Measurements from ENCODE around the gene SKOR2. TPM values are rescaled to one million over a fixed set of nuclear protein-coding genes. Genes with fewer than 3 reads are reported as not detected.

SKOR2 gene
- polyA plus RNA-seq, 1 experiment = not detected

DNA sequence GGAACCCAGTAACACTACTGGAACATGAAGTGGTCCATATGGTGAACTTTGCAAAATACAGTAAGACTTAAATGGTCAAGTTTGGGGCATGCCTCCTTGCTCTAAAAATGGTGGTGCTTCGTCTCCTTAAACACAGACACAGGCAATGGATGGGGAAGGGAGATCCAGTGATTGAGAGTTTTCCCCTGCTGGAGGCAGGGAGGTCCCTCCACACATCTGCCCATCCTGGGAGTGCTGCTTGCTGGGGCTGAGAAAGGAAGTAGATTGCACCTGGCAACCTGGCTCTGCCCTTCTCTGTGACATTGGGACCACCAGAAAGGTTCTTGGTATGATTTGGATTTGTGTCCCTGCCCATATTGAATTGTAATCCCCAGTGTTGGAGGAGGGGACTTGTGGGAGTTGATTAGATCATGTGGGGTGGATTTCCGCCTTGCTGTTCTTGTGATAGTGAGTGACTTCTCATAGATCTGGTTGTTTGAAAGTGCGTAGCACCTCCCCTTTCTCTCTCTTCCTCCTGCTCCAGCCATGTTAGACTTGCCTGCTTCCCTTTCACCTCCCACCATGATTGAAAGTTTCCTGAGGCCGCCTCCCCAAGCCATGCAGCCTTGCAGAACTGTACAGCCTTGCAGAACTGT is 35.4 kb upstream of the SKOR2 start:
- DNase-seq (ENCODE audit: low read depth) = no peak
- TF ChIP-seq, protein P1, sequence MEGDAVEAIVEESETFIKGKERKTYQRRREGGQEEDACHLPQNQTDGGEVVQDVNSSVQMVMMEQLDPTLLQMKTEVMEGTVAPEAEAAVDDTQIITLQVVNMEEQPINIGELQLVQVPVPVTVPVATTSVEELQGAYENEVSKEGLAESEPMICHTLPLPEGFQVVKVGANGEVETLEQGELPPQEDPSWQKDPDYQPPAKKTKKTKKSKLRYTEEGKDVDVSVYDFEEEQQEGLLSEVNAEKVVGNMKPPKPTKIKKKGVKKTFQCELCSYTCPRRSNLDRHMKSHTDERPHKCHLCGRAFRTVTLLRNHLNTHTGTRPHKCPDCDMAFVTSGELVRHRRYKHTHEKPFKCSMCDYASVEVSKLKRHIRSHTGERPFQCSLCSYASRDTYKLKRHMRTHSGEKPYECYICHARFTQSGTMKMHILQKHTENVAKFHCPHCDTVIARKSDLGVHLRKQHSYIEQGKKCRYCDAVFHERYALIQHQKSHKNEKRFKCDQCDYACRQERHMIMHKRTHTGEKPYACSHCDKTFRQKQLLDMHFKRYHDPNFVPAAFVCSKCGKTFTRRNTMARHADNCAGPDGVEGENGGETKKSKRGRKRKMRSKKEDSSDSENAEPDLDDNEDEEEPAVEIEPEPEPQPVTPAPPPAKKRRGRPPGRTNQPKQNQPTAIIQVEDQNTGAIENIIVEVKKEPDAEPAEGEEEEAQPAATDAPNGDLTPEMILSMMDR (IDR thresholded peaks at IDR 0.05; ENCODE audit: insufficient read depth, low read depth, low read length) = no peak
- no peaks in the 10 kb centered on the region for H3K36me3 ChIP-seq (ENCODE audit: control insufficient read depth, insufficient read depth, low read length)
- H3K27me3 ChIP-seq (ENCODE audit: control insufficient read depth, insufficient read depth, low read length) = no peaks in the 10 kb centered on the region
- POLR2A ChIA-PET = no interaction called here
- CTCF ChIA-PET = no interaction called here
- no peak overlapping the region for H3K4me3 ChIP-seq (ENCODE audit: low read depth, low read length)

DNA sequence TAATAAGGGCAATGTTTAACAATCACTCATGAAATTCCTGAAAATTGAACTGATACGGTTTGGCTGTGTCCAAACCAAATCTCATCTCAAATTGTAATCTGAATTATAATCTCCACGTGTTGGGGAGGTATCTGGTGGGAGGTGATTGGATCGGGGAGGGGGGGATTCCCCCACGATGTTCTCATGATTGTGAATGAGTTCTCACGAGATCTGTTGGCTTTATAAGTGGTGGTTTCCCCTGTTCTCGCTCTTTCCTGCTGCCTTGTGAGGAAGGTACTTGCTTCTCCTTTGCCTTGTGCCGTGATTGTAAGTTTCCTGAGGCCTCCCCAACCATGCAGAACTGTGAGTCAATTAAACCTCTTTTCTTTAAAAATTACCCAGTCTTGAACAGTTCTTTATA is 34.0 kb upstream of the SKOR2 start:
- TF ChIP-seq, protein P1 (IDR thresholded peaks at IDR 0.05; ENCODE audit: insufficient read depth, low read depth, low read length) = no peak
- CTCF ChIA-PET = no interaction called here

DNA sequence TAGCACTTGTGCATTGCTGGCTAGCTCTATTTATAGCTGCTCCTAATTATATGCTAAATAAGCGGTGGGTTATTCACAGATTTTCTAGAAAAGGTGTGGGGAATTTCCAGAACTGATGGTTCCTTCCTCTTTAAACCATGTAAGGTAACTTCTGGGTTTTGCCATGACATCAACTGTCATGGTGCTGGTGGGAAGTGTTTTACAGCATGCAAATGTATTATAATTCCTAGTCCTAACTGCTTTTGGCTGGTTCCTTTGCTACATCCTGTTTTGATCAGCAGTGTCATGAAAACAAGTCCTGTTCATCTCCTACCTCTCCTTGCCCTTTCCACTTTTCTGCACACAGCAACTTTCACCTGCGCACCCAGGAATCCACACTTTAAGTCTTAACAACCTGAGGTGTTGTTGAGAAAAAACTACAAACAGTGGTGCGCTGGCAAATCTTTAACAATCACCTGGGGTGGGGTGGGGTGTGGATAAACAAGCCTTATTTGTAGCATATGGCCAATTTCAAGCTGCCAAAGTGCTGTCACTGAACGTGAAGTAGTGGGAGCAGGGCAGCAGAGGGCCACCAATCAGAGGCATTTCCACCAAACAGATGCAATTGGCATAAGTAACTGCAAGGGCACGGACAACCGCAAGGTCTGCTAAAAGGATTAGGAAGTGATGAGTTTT is 33.4 kb upstream of the SKOR2 start:
- CTCF ChIA-PET = interaction anchor here (1.2 kb wide), 1 partner anchor 11 kb away, joined by 3 read pairs; no protein-coding TSS in a partner anchor
- H3K27me3 ChIP-seq (ENCODE audit: control insufficient read depth, insufficient read depth, low read length) = no peaks in the 10 kb centered on the region
- H3K36me3 ChIP-seq (ENCODE audit: control insufficient read depth, insufficient read depth, low read length) = no peaks in the 10 kb centered on the region
- TF ChIP-seq, protein P1 (IDR thresholded peaks at IDR 0.05; ENCODE audit: insufficient read depth, low read depth, low read length) = no peak
- no peak overlapping the region for H3K4me3 ChIP-seq (ENCODE audit: low read depth, low read length)
- DNase-seq (ENCODE audit: low read depth) = no peak
- POLR2A ChIA-PET = no interaction called here

More for the DNA sequence above, 34.0 kb upstream of the SKOR2 start:
- Histone ChIP-seq H3K4me3 (ENCODE audit: low read depth, low read length) (no peak overlapping the region), H3K36me3 (ENCODE audit: control insufficient read depth, insufficient read depth, low read length) (no peaks in the 10 kb centered on the region), H3K27me3 (ENCODE audit: control insufficient read depth, insufficient read depth, low read length) (no peaks in the 10 kb centered on the region)
- DNase-seq (ENCODE audit: low read depth) = no peak
- POLR2A ChIA-PET = no interaction called here

DNA sequence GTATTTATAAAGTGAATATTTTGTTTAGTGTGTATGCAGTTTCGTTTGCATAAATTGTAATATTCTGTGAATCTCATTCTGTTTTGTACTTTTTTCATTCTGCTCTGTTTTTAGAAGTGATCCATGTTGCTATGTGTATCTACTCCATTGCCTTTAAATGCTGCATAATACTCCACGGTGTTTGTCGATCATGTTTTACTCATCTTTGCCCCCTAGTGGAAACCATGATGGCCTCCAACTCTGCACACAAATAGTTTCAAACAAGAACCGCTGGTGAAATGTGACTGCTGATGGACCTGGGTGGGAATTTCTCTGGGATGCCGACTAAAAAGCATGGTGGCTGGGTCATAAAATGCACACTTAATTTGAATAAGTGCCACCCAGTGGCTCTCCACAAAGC is 32.0 kb upstream of the SKOR2 start:
- ChIA-PET CTCF (interaction anchor here (1.2 kb wide), 1 partner anchor 10 kb away, joined by 3 read pairs; no protein-coding TSS in a partner anchor), POLR2A (no interaction called here)
- Histone ChIP-seq H3K27me3 (ENCODE audit: control insufficient read depth, insufficient read depth, low read length) (no peaks in the 10 kb centered on the region), H3K4me3 (ENCODE audit: low read depth, low read length) (no peak overlapping the region), H3K36me3 (ENCODE audit: control insufficient read depth, insufficient read depth, low read length) (no peaks in the 10 kb centered on the region)
- TF ChIP-seq, protein P1 (IDR thresholded peaks at IDR 0.05; ENCODE audit: insufficient read depth, low read depth, low read length) = peak; percentile 61
- no peak for DNase-seq (ENCODE audit: low read depth)

DNA sequence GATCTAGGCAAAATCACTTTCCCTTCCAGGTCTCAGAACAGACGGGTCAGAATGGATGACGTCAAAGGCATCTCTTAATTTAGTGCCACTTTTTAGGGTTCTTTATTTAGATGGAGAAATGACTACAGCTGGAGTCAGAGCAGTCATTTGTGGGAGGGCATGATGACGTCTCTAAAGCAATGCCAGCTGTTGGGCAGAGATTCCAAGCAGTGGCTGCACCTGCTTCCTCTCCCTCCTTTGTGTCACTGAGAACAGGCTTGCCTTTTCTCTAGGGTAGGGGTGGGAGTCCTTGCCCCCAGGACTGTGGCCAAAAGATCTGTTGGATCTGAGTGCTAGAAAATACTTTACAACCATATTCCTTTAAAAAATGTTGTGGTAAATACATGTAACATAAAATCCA is 28.7 kb upstream of the SKOR2 start:
- H3K4me3 ChIP-seq (ENCODE audit: low read depth, low read length) = no peak overlapping the region
- ChIA-PET CTCF (no interaction called here), POLR2A (no interaction called here)
- TF ChIP-seq, protein P1 (IDR thresholded peaks at IDR 0.05; ENCODE audit: insufficient read depth, low read depth, low read length) = no peak
- no peak for DNase-seq (ENCODE audit: low read depth)
- H3K36me3 ChIP-seq (ENCODE audit: control insufficient read depth, insufficient read depth, low read length) = no peaks in the 10 kb centered on the region
- H3K27me3 ChIP-seq (ENCODE audit: control insufficient read depth, insufficient read depth, low read length) = no peaks in the 10 kb centered on the region
